ENCODE results near the gene C19orf81.

- no peak for TF ChIP-seq CTCF (optimal IDR thresholded peaks at IDR 0.05 in 1 of 3, IDR thresholded peaks at IDR 0.05 in 1 of 3, conservative IDR thresholded peaks at IDR 0.05 in 1 of 3; ENCODE audit: extremely low read depth in 1 of 3, insufficient read depth in 2 of 3, low read length in 3 of 3)
- no peak for TF ChIP-seq EZH2 (IDR thresholded peaks at IDR 0.05; ENCODE audit: low read length)
Measured at GRCh38 chr19:50633973-50634372, 15.3 kb upstream of the C19orf81 start.
